OCI-LY1 (cell line): ENCODE data around the gene DTHD1.

Experiments
- CTCF ChIP-seq: fragments of 200-600 bp; sonication (generic), shearing (Covaris generic); IDR thresholded peaks from 2 replicates; pipeline ENCODE4 v1.5.1; 2017; ENCODE audit warnings: mild to moderate bottlenecking, antibody characterized with exemption, low read length, moderate library complexity, mixed read lengths
- EZH2 ChIP-seq: fragments of 200-600 bp; sonication (generic), shearing (Covaris generic); IDR thresholded peaks from 2 replicates; pipeline ENCODE4 v1.8.0; 2017; ENCODE audit warnings: borderline replicate concordance, mixed run types, mild to moderate bottlenecking, antibody characterized with exemption, low read length, moderate library complexity, mixed read lengths

DNA sequence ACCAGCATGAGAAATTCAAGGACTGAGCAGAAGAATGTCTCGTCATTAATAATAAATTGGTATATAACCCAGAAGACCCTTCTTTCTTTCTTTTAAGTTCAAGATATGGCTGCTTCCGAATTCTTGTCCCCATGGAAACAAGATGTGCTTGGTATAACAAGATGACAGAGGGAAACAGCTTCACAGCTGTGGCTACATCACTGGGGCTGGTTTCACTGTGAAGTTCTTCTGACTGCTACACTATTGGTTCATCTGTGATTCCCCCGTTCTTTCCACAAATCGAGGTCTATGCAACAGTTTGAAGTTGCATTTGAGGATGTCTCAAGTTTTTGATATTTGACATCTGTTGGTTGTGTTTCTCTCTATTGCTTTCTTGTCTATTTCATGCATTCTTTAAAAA is 12.3 kb upstream of the DTHD1 start:
- TF ChIP-seq EZH2, result no peak
- no peak for TF ChIP-seq CTCF
